Heart left ventricle (tissue), 13 donors: Measurements from ENCODE around the gene MAMDC2.

Experiments
- POLR2A ChIP-seq, 2 donors: fragments of 450-650 bp; IDR thresholded peaks; one replicate each; pipeline ENCODE4 v1.6.1; 2017; ENCODE audit warnings: antibody characterized with exemption in 2 of 2, mild to moderate bottlenecking in 2 of 2, moderate library complexity in 2 of 2
- TF ChIP-seq, protein P1 (sequence below), 12 donors: fragments of 200-600 bp; sonication (generic) in 4 of 12; IDR thresholded peaks; one replicate each; pipeline versions ENCODE4 v1.5.0 to v1.8.0; 2018 to 2022; ENCODE audit warnings: antibody characterized with exemption in 12 of 12, mild to moderate bottlenecking in 5 of 12
- donor health status: ischemic (EF 13 %, LVEDD 7.1; RV severe dilation, severe dysfunction).
- donor health status: DM: no; HTN: yes; CAD: no.
- donor health status: DM: no; HTN: no; CAD: no.
- donor health status: ischemic (EF 25% LVEDD 6.9; RV normal size, moderate dysfunction).
- donor health status: ischemic (EF 25% LVEDD 5.7; RV mildly dilated, moderate dysfunction).
- donor health status: ischemic (EF 35%, LVEDD 5.7; RV mildly dilated, moderate dysfunction).
- donor health status: nonischemic (EF 11% LVEDD 7.7; RV severe dilation, severe dysfunction).
- donor health status: DM: yes; HTN: yes; CAD: no.
- donor health status: PGD.
- donor health status: ischemic (EF 29% LVEDD 5.4; RV normal size, mild dysfunction).
- donor health status: nonischemic (EF 23%, LVEDD 6.1; RV moderate dilation, normal function).

DNA sequence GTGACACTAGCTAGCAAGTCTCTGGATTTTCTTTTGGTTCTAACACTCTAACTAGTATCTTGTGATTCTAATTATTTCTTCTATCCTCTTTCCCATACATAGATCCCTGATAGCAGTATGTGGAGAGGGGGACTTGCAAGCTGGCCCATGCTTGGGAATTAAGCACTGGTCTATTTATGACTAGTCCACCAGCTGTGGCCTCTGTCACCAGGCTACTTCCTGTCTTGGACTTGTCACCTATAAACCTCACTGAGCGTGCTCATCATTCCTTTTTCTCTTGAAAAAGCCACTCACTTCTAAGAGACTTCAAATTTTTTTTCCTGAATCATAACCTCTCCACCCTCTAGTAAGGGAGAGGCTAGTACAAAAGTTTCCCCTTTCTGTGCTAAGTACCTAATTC, 32.3 kb upstream of the MAMDC2 start:
- TF ChIP-seq, protein P1, sequence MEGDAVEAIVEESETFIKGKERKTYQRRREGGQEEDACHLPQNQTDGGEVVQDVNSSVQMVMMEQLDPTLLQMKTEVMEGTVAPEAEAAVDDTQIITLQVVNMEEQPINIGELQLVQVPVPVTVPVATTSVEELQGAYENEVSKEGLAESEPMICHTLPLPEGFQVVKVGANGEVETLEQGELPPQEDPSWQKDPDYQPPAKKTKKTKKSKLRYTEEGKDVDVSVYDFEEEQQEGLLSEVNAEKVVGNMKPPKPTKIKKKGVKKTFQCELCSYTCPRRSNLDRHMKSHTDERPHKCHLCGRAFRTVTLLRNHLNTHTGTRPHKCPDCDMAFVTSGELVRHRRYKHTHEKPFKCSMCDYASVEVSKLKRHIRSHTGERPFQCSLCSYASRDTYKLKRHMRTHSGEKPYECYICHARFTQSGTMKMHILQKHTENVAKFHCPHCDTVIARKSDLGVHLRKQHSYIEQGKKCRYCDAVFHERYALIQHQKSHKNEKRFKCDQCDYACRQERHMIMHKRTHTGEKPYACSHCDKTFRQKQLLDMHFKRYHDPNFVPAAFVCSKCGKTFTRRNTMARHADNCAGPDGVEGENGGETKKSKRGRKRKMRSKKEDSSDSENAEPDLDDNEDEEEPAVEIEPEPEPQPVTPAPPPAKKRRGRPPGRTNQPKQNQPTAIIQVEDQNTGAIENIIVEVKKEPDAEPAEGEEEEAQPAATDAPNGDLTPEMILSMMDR (IDR thresholded peaks at IDR 0.05), result no peak
- TF ChIP-seq POLR2A (IDR thresholded peaks at IDR 0.05), result no peak
